Rectal smooth muscle tissue (tissue), 1 donor: Measurements from ENCODE around the gene MRC2.
A peak's percentile ranks its signal among the peaks of the same experiment; 100 is the strongest.

Source experiments
- H3K27ac ChIP-seq: one replicate; pipeline ENCODE4 v1.7.0; 2013; ENCODE audit warnings: low read depth, low read length, inconsistent platforms
- H3K27me3 ChIP-seq: one replicate; pipeline ENCODE4 v1.7.0; 2013; ENCODE audit warnings: low read length; ENCODE audit not compliant: control insufficient read depth, insufficient read depth
- H3K36me3 ChIP-seq: one replicate; pipeline ENCODE4 v1.7.0; 2013; ENCODE audit warnings: low read length; ENCODE audit not compliant: control insufficient read depth, insufficient read depth
- H3K4me1 ChIP-seq: one replicate; pipeline ENCODE4 v1.7.0; 2013; ENCODE audit warnings: low read length; ENCODE audit not compliant: control insufficient read depth, insufficient read depth
- H3K4me3 ChIP-seq: one replicate; pipeline ENCODE4 v1.7.0; 2013; ENCODE audit warnings: low read length
- H3K9ac ChIP-seq: one replicate; pipeline ENCODE4 v1.7.0; 2013; ENCODE audit warnings: low read length

MRC2 gene

DNA sequence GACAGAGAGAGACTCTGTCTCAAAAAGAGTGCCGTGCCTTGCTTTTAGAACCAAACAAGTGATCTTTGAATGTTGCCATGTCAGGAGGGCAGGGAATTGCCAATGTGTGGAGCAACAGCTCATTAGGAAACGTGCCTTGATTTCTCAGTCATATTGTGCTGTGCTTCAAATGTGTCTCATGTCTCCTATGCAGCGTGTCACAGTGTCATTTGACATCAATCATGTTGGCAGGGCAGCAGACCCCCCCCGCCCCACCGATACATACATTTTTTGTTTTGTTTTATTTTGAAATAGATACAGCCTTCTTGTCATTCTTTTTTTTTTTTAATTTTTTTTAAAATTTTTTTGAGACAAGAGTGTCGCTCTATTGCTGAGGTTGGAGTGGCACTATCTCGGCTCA lies 22.1 kb downstream of the MRC2 start:
- Histone ChIP-seq H3K4me1 (peaks cover 2% of the 10 kb centered on the region), H3K27ac (no peak overlapping the region), H3K4me3 (no peak overlapping the region), H3K9ac (no peak overlapping the region), H3K36me3 (no peaks in the 10 kb centered on the region), H3K27me3 (no peaks in the 10 kb centered on the region)

DNA sequence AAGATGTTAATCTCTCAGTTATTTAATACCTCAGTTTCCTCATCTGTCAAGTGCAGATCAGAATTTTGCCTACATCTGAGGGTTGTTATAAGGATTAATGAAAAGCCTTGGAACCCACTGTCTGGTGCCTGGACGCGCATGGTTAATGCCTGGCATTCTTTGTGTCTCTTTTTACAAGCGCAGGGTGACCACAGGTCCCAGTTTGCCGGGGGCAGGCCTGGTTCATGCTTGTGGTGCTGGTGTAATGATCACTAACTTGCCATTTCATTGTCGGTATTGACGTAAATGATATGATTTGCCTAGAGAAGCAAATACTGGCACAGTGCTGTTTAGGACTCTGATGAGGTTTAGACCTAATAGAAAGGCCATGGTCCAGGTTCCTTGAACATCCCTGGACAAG lies 23.1 kb downstream of the MRC2 start:
- H3K4me1 ChIP-seq, result peaks cover 4% of the 10 kb centered on the region
- H3K4me3 ChIP-seq, result no peak overlapping the region
- H3K27ac ChIP-seq, result no peak overlapping the region
- no peaks in the 10 kb centered on the region for H3K27me3 ChIP-seq
- H3K36me3 ChIP-seq, result no peaks in the 10 kb centered on the region
- H3K9ac ChIP-seq, result no peak overlapping the region

- H3K36me3 ChIP-seq, result no peaks in the 10 kb centered on the region
- no peak overlapping the region for H3K9ac ChIP-seq
- H3K4me1 ChIP-seq, result peaks cover 4% of the 10 kb centered on the region
- H3K27me3 ChIP-seq, result no peaks in the 10 kb centered on the region
- H3K27ac ChIP-seq, result peak overlapping the region; percentile 24
- peak overlapping the region; percentile 58 for H3K4me3 ChIP-seq
These were observed 25.0 kb downstream of the MRC2 start for GRCh38 chr17:62652251-62653001.

DNA sequence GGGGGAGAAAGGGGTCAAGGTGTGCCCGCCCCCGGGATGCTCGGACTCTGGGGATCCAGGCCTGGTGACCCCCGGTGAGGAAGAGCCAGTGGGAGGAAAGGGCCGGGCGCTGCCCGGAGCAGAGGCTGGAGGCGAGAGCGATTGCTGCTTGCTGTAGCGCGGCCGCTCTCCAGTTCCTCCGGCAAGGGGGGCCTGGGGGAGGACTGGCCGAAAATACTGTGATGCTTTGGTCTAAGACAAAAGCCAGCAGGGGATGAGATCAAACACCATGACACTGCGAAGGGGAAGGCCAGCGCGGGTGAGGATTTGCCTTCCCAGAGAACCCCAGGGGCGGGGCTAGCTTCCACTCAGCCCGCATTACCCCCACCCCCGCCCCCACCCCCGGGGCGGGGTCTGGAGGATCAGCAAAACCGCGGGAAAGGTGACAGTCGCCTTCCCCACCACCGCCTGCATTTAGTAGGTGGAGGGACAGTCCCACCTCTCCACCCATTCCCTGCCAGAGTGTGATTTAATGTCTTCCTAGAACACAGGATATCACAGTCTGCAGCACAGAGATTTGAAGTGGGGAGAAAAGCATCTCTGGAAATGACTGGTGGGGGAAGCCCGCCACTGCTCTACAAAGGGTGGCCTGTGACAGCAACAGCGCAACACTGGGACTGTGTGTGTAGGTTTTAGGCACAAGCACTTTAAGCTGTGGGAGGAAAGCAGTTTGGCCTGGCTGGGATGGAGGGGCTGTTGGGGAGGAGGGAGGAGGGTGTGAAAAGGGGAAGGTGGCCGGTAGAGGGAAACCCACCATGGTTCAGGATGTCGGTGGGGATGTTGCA lies 25.7 kb downstream of the MRC2 start:
- Histone ChIP-seq H3K9ac (no peak overlapping the region), H3K4me3 (peak overlapping the region; percentile 58), H3K27me3 (no peaks in the 10 kb centered on the region), H3K27ac (peak overlapping the region; percentile 41), H3K4me1 (peaks cover 4% of the 10 kb centered on the region), H3K36me3 (no peaks in the 10 kb centered on the region)

DNA sequence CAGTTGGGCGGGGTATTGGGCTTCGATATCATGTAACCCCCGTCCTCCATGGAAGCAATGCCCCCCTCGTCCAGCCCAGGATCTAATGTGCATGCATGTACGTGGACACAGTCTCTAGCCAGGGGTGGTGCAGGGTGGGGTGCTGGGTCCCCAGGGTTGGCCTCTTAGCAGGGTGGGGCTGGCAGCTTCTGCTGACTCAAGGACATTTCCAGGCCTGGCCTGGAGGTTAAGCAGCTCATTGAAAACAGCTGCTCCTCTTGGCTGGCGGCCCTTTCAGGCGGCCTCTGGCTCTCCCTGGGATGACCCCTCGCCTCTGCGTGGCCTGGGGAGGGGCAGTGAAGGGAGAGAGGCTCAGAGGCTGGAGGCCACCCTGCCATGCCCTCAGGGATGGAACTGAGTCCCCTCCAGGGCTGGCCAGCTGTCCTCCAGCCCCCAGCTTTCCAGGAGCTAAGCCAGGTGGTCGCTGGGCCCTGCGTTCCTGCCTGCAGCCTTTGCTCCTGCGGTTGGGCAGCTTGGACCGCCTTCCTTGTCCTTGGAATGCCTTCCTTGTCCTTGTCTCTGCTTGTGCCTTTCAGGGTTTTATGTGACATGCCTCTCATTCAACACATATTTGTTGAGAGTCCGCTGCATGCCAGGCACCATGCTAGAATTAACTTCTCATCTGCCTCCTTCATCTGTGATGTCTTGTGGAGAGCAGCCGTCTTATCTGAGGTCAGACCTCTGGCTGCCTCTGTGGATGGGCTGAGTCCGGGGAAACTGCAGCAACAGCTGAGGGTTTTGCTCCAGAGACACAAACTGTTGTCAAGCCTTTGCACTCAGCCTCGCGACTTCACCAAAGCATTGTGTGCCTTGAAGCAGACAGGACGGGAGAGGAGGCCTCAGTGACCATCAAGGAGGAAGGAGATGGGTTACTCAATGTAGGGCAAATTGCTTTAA lies 26.6 kb downstream of the MRC2 start:
- peaks cover 4% of the 10 kb centered on the region for H3K4me1 ChIP-seq
- H3K9ac ChIP-seq, result no peak overlapping the region
- no peak overlapping the region for H3K4me3 ChIP-seq
- no peak overlapping the region for H3K27ac ChIP-seq
- no peaks in the 10 kb centered on the region for H3K27me3 ChIP-seq
- no peaks in the 10 kb centered on the region for H3K36me3 ChIP-seq

GRCh38 chr17:62655656-62656055 lies 28.2 kb downstream of the MRC2 start:
- no peak overlapping the region for H3K4me3 ChIP-seq
- no peak overlapping the region for H3K9ac ChIP-seq
- no peak overlapping the region for H3K27ac ChIP-seq
- H3K36me3 ChIP-seq, result no peaks in the 10 kb centered on the region
- H3K4me1 ChIP-seq, result peaks cover 4% of the 10 kb centered on the region
- H3K27me3 ChIP-seq, result no peaks in the 10 kb centered on the region

DNA sequence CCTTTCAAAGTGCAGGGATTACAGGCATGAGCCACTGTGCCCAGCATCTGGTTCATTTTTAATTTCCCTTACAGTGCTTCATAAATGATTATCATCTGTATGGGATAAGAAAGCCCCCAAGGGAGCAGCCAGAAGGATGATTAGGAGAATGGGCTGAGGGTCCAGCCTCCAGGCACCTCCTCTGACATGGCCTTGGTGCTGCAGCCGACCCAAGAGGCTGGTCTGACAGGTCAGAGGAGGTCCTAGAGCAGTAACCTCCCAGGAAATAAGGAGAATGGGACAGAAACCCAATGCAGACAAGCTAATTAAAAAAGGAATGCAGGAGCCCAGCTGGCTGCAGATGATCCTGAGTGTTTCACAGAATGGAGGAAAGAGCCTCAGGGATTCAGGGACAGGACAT lies 29.0 kb downstream of the MRC2 start:
- H3K36me3 ChIP-seq, result no peaks in the 10 kb centered on the region
- H3K4me3 ChIP-seq, result no peak overlapping the region
- H3K27ac ChIP-seq, result no peak overlapping the region
- no peaks in the 10 kb centered on the region for H3K27me3 ChIP-seq
- H3K9ac ChIP-seq, result no peak overlapping the region
- peaks cover 4% of the 10 kb centered on the region for H3K4me1 ChIP-seq

DNA sequence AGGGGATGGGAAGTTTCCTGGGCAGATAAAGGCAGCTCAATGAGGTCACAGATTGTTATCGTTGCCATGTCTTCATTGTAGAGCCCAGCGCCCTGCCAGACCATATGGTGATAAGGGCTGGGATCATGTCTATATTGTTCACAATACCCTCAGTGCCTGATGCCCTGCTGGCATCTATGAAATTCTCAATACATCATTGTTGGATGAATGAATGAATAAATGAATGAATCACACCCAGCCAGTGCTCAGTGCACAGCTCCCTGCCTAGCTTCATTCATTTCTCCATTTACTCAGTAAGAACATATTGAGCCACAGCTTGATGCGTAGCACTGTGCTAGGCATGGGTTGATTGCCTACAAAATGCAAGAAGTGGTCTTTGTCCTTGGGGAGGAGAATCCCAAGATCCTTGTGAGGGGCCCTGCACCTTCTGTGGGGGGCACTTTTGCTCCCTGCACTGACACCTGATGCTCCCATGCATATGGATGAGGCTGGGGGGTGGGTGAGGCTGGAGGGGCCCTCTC lies 29.7 kb downstream of the MRC2 start:
- Histone ChIP-seq H3K9ac (no peak overlapping the region), H3K4me3 (no peak overlapping the region), H3K36me3 (no peaks in the 10 kb centered on the region), H3K27me3 (no peaks in the 10 kb centered on the region), H3K4me1 (peaks cover 4% of the 10 kb centered on the region), H3K27ac (no peak overlapping the region)

DNA sequence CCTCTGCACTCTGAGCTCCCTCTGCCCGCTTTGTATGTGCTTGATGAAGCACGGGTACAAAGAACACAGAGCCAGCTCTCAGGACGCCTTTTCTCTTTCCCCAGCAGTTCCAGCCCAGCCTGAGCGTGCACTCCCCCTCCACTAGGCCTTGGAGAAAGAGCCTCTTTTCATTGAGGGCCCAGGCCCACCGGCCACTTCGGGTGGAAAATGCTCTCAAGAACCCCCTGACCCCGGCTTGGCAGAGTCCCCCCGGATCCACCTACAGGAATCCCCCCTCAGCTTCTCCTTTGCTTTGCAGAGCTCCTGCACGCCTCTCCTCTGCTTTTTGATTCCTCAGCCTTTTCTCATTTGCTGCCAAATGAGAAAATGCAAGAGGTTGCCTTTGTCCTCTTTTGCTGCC lies 30.2 kb downstream of the MRC2 start:
- H3K4me3 ChIP-seq, result no peak overlapping the region
- H3K36me3 ChIP-seq, result no peaks in the 10 kb centered on the region
- no peak overlapping the region for H3K9ac ChIP-seq
- H3K27me3 ChIP-seq, result no peaks in the 10 kb centered on the region
- no peak overlapping the region for H3K27ac ChIP-seq
- H3K4me1 ChIP-seq, result peaks cover 4% of the 10 kb centered on the region

DNA sequence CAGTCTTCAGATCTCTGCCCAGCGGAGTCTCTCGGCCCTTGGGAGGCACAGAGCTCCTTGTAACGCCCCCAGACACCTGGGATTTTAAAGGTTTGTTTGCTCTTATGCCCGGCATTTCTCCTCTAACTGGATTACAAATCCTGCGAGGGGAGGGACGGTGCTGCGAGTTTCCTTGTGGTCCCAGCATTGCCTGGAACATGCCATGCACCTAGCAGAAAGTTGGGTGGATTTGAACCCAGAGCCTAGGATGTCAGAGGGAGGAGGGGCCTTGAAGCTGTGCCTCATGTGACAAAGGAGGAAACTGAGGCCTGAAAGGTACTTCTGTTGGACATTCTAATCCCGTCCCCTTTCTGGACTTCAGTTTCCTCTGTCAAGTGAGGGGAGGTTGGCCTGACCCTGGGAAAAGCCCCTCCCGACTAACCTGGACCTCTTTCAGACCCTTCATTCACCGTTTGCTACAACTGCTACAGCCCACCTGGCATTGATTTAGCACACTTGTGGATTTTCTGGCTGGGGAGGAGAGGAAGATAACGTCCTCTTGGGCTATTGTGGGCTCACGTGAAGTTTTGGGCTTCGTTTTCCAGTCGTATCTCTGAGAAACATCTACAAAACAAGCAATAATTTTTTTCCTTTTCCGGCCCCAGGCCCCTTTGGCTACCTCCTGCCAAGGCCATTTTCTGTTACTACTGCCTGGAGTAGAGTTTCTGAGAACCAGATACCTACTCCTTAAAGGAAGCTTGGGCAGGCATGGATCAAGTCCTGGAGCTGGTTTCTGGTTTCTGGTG lies 30.9 kb downstream of the MRC2 start:
- H3K4me3 ChIP-seq, result no peak overlapping the region
- H3K9ac ChIP-seq, result no peak overlapping the region
- no peak overlapping the region for H3K27ac ChIP-seq
- H3K4me1 ChIP-seq, result peaks cover 2% of the 10 kb centered on the region
- H3K36me3 ChIP-seq, result no peaks in the 10 kb centered on the region
- H3K27me3 ChIP-seq, result no peaks in the 10 kb centered on the region

DNA sequence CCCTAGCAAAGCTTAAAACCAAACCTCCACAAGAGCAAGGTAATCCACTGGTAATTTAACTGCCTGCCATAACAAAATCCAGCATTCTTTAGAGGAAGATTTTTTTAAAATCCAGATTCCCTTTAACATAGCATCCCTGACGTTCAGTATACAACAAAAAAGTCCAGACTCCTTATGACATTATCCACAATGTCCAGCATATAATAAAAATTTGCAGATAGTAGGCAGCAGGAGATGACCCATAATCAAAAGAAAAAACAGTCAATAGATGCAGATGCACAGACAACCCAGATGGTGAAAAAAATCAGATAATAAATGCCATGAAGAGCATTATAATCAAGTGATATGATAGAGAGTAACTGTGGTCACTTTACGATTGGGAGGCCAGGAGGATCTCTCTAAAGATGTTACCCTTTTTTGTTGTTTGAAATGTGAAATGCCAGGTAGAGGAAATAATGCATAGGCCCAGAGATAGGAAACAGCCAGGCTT lies 33.2 kb downstream of the MRC2 start:
- Histone ChIP-seq H3K27me3 (no peaks in the 10 kb centered on the region), H3K4me1 (no peaks in the 10 kb centered on the region), H3K4me3 (no peak overlapping the region), H3K9ac (no peak overlapping the region), H3K36me3 (no peaks in the 10 kb centered on the region), H3K27ac (no peak overlapping the region)
